ENCODE results near the gene MYLK.

The MYLK gene

GRCh38 chr3:123576122-123576521 is 308.0 kb downstream of the MYLK start:
- DNase-seq (ENCODE audit: insufficient read length, low spot score) (no peak), FAIRE-seq (peak; percentile 39)

- FAIRE-seq (no peak), DNase-seq (ENCODE audit: insufficient read length, low spot score) (no peak)
Observed at GRCh38 chr3:123571973-123572365, 312.2 kb downstream of the MYLK start.

- FAIRE-seq, result no peak
- no peak for DNase-seq (ENCODE audit: insufficient read length, low spot score)
Observed at GRCh38 chr3:123571264-123571972, 312.7 kb downstream of the MYLK start.

GRCh38 chr3:123568875-123569274 is 315.3 kb downstream of the MYLK start:
- DNase-seq (ENCODE audit: insufficient read length, low spot score), result no peak
- no peak for FAIRE-seq

- FAIRE-seq, result no peak
Observed at GRCh38 chr3:123568034-123568433, 316.1 kb downstream of the MYLK start.

GRCh38 chr3:123564056-123564455 is 320.1 kb downstream of the MYLK start:
- DNase-seq (ENCODE audit: insufficient read length, low spot score), result no peak
- no peak for FAIRE-seq

More at GRCh38 chr3:123568034-123568433, 316.1 kb downstream of the MYLK start:
- no peak for DNase-seq (ENCODE audit: insufficient read length, low spot score)

GRCh38 chr3:123562547-123562946 is 321.6 kb downstream of the MYLK start:
- FAIRE-seq (no peak), DNase-seq (ENCODE audit: insufficient read length, low spot score) (no peak)

- FAIRE-seq, result no peak
- no peak for DNase-seq (ENCODE audit: insufficient read length, low spot score)
Observed at GRCh38 chr3:123561188-123561587, 322.9 kb downstream of the MYLK start.
